Esophagus squamous epithelium (tissue), 5 donors: ENCODE measurements around the gene TAF4. TPM values are rescaled to one million over a fixed set of nuclear protein-coding genes. Genes with fewer than 3 reads are reported as not detected.

Experiments
- DNase-seq: peaks from one replicate; lab custom pipeline; 2025; lab: John Stamatoyannopoulos, UW
- H3K27ac ChIP-seq, 4 donors: fragments of 200-600 bp; sonication (generic); one replicate each; pipeline ENCODE4 v1.5.1; 2016 to 2019; ENCODE audit warnings: mild to moderate bottlenecking in 1 of 4
- H3K27me3 ChIP-seq, 4 donors: fragments of 200-600 bp; sonication (generic); 1 replicate in 3 of 4; 2 replicates in 1 of 4; pipeline versions ENCODE4 v1.5.1 to v1.6.0; 2017 to 2021; ENCODE audit warnings: antibody characterized with exemption in 1 of 4
- H3K36me3 ChIP-seq, 3 donors: fragments of 200-600 bp; sonication (generic); one replicate each; pipeline ENCODE4 v1.5.1; 2016 to 2019
- H3K4me1 ChIP-seq, 3 donors: fragments of 200-600 bp; sonication (generic); one replicate each; pipeline ENCODE4 v1.5.1; 2017 to 2019
- H3K4me3 ChIP-seq, 4 donors: fragments of 200-600 bp; sonication (generic); 1 replicate in 3 of 4; 2 replicates in 1 of 4; pipeline ENCODE4 v1.5.1; 2016 to 2019; ENCODE audit warnings: mild to moderate bottlenecking in 2 of 4, moderate library complexity in 1 of 4
- H3K9me3 ChIP-seq, 3 donors: fragments of 200-600 bp; sonication (generic); one replicate each; pipeline ENCODE4 v1.5.1; 2016 to 2019
- CTCF ChIP-seq, 6 experiments: fragments of 450-650 bp in 4 of 6; fragments of 200-600 bp in 2 of 6; sonication (generic) in 2 of 6; IDR thresholded peaks; one replicate each; pipeline ENCODE4 v1.5.1; 2016 to 2019; ENCODE audit warnings: antibody characterized with exemption in 6 of 6, mild to moderate bottlenecking in 4 of 6, moderate library complexity in 4 of 6
- POLR2A ChIP-seq, 4 donors: fragments of 450-650 bp; IDR thresholded peaks; one replicate each; pipeline ENCODE4 v1.6.1; 2017; ENCODE audit warnings: antibody characterized with exemption in 4 of 4, mild to moderate bottlenecking in 4 of 4, moderate library complexity in 3 of 4
- WGBS, 2 donors: methylation state at CpG; one replicate each; pipeline ENCODE4 v1.1.5; 2018; 5-methylcytosine and 5-hydroxymethylcytosine counted together
- intact Hi-C: fragments of 100-400 bp; cut with DNase I; formaldehyde crosslinking; loops from one replicate; pipeline ENCODE4 v1.15.0; 2022
- small RNA-seq, 4 donors: library from RNA; depleted of rRNA; stranded (forward); fragments of <200 nt; gene quantifications; one replicate each; pipeline ENCODE3, GENCODE V24; 2016
- total RNA-seq, 4 donors: library from RNA; depleted of rRNA; stranded (reverse); fragments of >200 nt; gene quantifications; one replicate each; pipeline ENCODE4 v1.1.0, GENCODE V29; 2016
- donor health status: DM: yes; HTN: yes; CAD: no.

TAF4 gene
- total RNA-seq, 4 donors from 2014 or later, result 4.9 to 16.5 (median 14.4) TPM

- H3K27ac ChIP-seq, result no peak overlapping the region
- H3K36me3 ChIP-seq, result no peaks in the 10 kb centered on the region
- intact Hi-C loops, result no loop called here
- WGBS, 2 donors, result 66 to 75% methylated on average over 7 to 11 of the region's 21 CpGs
- H3K4me1 ChIP-seq, result no peaks in the 10 kb centered on the region
- DNase-seq, result no peak
- H3K9me3 ChIP-seq, result no peaks in the 10 kb centered on the region
- H3K4me3 ChIP-seq, result no peak overlapping the region
- peaks cover 0 to 19% (median 0%) of the 10 kb centered on the region in 4 donors for H3K27me3 ChIP-seq
- no peak for TF ChIP-seq POLR2A (IDR thresholded peaks at IDR 0.05)
- TF ChIP-seq CTCF (IDR thresholded peaks at IDR 0.05), result no peak
Observed at GRCh38 chr20:61925555-61926252, 140.0 kb downstream of the TAF4 start.

GRCh38 chr20:61924858-61925554, 140.7 kb downstream of the TAF4 start:
- 80 to 93% methylated on average over 4 to 8 of the region's 32 CpGs for WGBS, 2 donors
- H3K27ac ChIP-seq, result no peak overlapping the region
- no peak overlapping the region for H3K4me3 ChIP-seq
- intact Hi-C loops, result no loop called here
- peaks cover 0 to 19% (median 0%) of the 10 kb centered on the region in 4 donors for H3K27me3 ChIP-seq
- H3K36me3 ChIP-seq, result no peaks in the 10 kb centered on the region
- H3K9me3 ChIP-seq, result no peaks in the 10 kb centered on the region
- TF ChIP-seq POLR2A (IDR thresholded peaks at IDR 0.05) (no peak), CTCF (IDR thresholded peaks at IDR 0.05) (no peak)
- no peak for DNase-seq
- no peaks in the 10 kb centered on the region for H3K4me1 ChIP-seq

Small RNA genes lying within 50 kb of the gene (small RNA-seq; reads per million reads assigned to genes)
- gene MIR3195, result 0 reads per million in 4 donors

Other genes with a start within 250 kb of the TAF4 start
- gene LSM14B, start 56.6 kb upstream of the TAF4 start, total RNA-seq, result 10 to 100 TPM; 18.1 to 30.5 (median 21.7) TPM
- gene PSMA7, start 77.5 kb upstream of the TAF4 start, total RNA-seq, result 100 to 1,000 TPM; 230 to 373 (median 297) TPM
- gene SS18L1, start 77.9 kb upstream of the TAF4 start, total RNA-seq, result 10 to 100 TPM in 3 of 4 donors, 1 to 10 TPM in 1; 7.8 to 24.5 (median 15.0) TPM
- gene MTG2, start 117.1 kb upstream of the TAF4 start, total RNA-seq, result 10 to 100 TPM; 17.4 to 25.5 (median 21.7) TPM
- gene HRH3, start 154.4 kb upstream of the TAF4 start, total RNA-seq, result not detected
- 10 to 100 TPM; 48.4 to 65.1 (median 55.8) TPM for gene OSBPL2, start 172.6 kb upstream of the TAF4 start, total RNA-seq
- gene ADRM1, start 237.1 kb upstream of the TAF4 start, total RNA-seq, result 100 to 1,000 TPM; 126 to 173 (median 133) TPM